Caco-2 (cell line): ENCODE results near the gene DCAF4. TPM values are rescaled to one million over a fixed set of nuclear protein-coding genes. Genes with fewer than 3 reads are reported as not detected.
"Not testable (repeated sequence)": the region's sequence is repeated elsewhere in the genome, so short reads cannot be mapped to it uniquely, and the experiment has no call there.

Experiments
- BruUV-seq: library from RNA; stranded (reverse); fragments of 400-500 nt; replicated peaks from 2 replicates; lab custom pipeline; 2021; lab: Mats Ljungman, UMichigan
- CTCF ChIA-PET: fragments of 300-600 bp; sonication (Branson Sonifier 250); formaldehyde crosslinking; loops from one replicate; lab custom pipeline; 2022; ENCODE audit warnings: antibody characterized with exemption; lab: Charles Lee
- POLR2A ChIA-PET: fragments of 300-600 bp; sonication (Branson Sonifier 250); formaldehyde crosslinking; loops from one replicate; lab custom pipeline; 2022; ENCODE audit warnings: antibody characterized with exemption; lab: Charles Lee
- DNase-seq, 2 experiments: peaks; one replicate each; pipeline versions ENCODE4 v3.0.0 to v3.0.0-alpha.2; 2020 to 2022
- H3K27me3 ChIP-seq: replicated peaks from 2 replicates; pipeline ENCODE4 v1.6.0; 2011; ENCODE audit warnings: low read length; ENCODE audit not compliant: control insufficient read depth, insufficient read depth
- H3K36me3 ChIP-seq: 2 replicates; pipeline ENCODE4 v1.5.1; 2011; ENCODE audit warnings: low read length; ENCODE audit not compliant: control insufficient read depth, insufficient read depth
- H3K4me1 ChIP-seq: fragments of 250-450 bp; sonication (Bioruptor Pico); 2 replicates; pipeline ENCODE4 v1.5.1; 2020; ENCODE audit warnings: mild to moderate bottlenecking
- H3K4me3 ChIP-seq: 2 replicates; pipeline ENCODE4 v1.5.1; 2011; ENCODE audit warnings: low read depth, mild to moderate bottlenecking, control low read depth, low read length
- H3K9me3 ChIP-seq: fragments of 250-450 bp; sonication (Bioruptor Pico); 2 replicates; pipeline ENCODE4 v1.5.1; 2020; ENCODE audit warnings: mild to moderate bottlenecking, moderate library complexity
- H3K27ac Mint-ChIP-seq: one replicate; pipeline ENCODE4 v1.8.0; 2022; ENCODE audit warnings: mixed read lengths; ENCODE audit not compliant: unreplicated experiment
- H3K27me3 Mint-ChIP-seq: one replicate; pipeline ENCODE4 v1.8.0; 2022; ENCODE audit warnings: mixed read lengths; ENCODE audit not compliant: insufficient read depth, unreplicated experiment
- H3K36me3 Mint-ChIP-seq: one replicate; pipeline ENCODE4 v1.8.0; 2022; ENCODE audit warnings: mild to moderate bottlenecking, mixed read lengths; ENCODE audit not compliant: insufficient read depth, unreplicated experiment
- H3K4me1 Mint-ChIP-seq: one replicate; pipeline ENCODE4 v1.8.0; 2022; ENCODE audit warnings: low read depth, mixed read lengths; ENCODE audit not compliant: unreplicated experiment
- H3K4me3 Mint-ChIP-seq: one replicate; pipeline ENCODE4 v1.8.0; 2022; ENCODE audit warnings: mild to moderate bottlenecking, moderate library complexity, mixed read lengths; ENCODE audit not compliant: unreplicated experiment
- H3K9me3 Mint-ChIP-seq: one replicate; pipeline ENCODE4 v1.8.0; 2022; ENCODE audit warnings: mixed read lengths; ENCODE audit not compliant: unreplicated experiment
- intact Hi-C: fragments of 100-400 bp; cut with micrococcal nuclease; formaldehyde crosslinking; loops from one replicate; pipeline ENCODE4 v1.10.0; 2022; ENCODE audit not compliant: unreplicated experiment
- total RNA-seq: library from RNA; stranded (reverse); gene quantifications from 2 replicates; pipeline ENCODE4 v1.2.3, GENCODE V29; 2022
- TF ChIP-seq, protein P1 (sequence below), 2 experiments: fragments of 200-600 bp in 1 of 2; IDR thresholded peaks; 1 replicate in 1 of 2; 2 replicates in 1 of 2; pipeline versions ENCODE4 v1.5.1 to v1.8.0; 2011 to 2022; ENCODE audit warnings: antibody characterized with exemption in 1 of 2, control low read depth in 1 of 2, inconsistent platforms in 1 of 2, low read depth in 1 of 2, low read length in 1 of 2, mild to moderate bottlenecking in 1 of 2, moderate library complexity in 1 of 2; ENCODE audit not compliant: insufficient read depth in 1 of 2, severe bottlenecking in 1 of 2, unreplicated experiment in 1 of 2

The DCAF4 gene
- total RNA-seq, 1 experiment from 2014 or later, result 21.1 TPM

DNA sequence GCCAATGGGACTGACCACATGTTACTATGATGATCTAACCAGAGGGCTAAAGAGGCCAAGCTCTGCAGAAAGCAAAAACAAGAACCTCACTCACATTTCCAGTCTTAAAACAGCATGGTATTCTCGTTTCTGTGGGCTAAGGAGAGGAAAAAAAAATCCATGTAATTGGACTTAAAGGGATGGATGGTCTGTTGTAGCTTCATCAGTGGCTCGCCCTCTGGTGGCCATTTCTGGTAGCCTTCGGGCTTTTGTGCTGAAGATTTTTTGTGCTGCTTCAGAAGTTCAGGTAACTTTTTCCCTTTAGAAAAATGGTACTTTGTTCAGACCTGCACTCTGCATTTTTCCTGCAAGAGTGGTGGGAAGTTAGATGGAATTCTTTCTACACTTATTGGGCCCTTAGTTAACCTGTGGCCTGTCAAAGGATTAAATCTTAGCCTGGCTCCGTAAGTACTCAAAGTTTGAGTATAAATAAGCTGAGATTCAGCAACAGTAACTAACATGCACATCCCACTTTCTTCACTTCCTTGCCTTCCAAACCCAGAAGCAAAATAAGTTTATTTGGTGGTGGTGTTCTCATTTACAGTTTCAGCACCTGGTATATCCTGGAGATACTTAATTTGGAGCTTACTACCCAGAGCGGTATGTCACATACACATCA is 22.3 kb downstream of the DCAF4 start:
- H3K4me1 ChIP-seq, result no peaks in the 10 kb centered on the region
- CTCF ChIA-PET, result interaction anchor here (0.7 to 2.3 kb wide), 8 partner anchors 9 to 434 kb away, joined by 3 to 34 read pairs (median 5); partner anchors contain the start of genes DPF3 and ZFYVE1
- H3K27ac Mint-ChIP-seq, result no peak overlapping the region
- H3K27me3 ChIP-seq, result no peaks in the 10 kb centered on the region
- H3K4me3 ChIP-seq, result no peak overlapping the region
- BruUV-seq, result no TSS peak
- H3K4me1 Mint-ChIP-seq, result no peaks in the 10 kb centered on the region
- no peaks in the 10 kb centered on the region for H3K27me3 Mint-ChIP-seq
- H3K4me3 Mint-ChIP-seq, result no peak overlapping the region
- TF ChIP-seq, protein P1, sequence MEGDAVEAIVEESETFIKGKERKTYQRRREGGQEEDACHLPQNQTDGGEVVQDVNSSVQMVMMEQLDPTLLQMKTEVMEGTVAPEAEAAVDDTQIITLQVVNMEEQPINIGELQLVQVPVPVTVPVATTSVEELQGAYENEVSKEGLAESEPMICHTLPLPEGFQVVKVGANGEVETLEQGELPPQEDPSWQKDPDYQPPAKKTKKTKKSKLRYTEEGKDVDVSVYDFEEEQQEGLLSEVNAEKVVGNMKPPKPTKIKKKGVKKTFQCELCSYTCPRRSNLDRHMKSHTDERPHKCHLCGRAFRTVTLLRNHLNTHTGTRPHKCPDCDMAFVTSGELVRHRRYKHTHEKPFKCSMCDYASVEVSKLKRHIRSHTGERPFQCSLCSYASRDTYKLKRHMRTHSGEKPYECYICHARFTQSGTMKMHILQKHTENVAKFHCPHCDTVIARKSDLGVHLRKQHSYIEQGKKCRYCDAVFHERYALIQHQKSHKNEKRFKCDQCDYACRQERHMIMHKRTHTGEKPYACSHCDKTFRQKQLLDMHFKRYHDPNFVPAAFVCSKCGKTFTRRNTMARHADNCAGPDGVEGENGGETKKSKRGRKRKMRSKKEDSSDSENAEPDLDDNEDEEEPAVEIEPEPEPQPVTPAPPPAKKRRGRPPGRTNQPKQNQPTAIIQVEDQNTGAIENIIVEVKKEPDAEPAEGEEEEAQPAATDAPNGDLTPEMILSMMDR (IDR thresholded peaks at IDR 0.05; ENCODE audit: insufficient read depth in 1 of 2, low read depth in 1 of 2, low read length in 1 of 2, severe bottlenecking in 1 of 2, unreplicated experiment in 1 of 2), result peak; percentile 86 to 90
- H3K36me3 Mint-ChIP-seq, result peaks cover 15% of the 10 kb centered on the region
- H3K9me3 Mint-ChIP-seq, result no peaks in the 10 kb centered on the region
- intact Hi-C loops, result loop anchor here (1.0 to 2.0 kb wide), 2 partner anchors 44 to 434 kb away; no protein-coding TSS in a partner anchor
- POLR2A ChIA-PET, result interaction anchor here (0.6 kb wide), 1 partner anchor 110 kb away, joined by 3 read pairs; the partner anchor contains the start of gene RBM25
- no peaks in the 10 kb centered on the region for H3K9me3 ChIP-seq
- no peaks in the 10 kb centered on the region for H3K36me3 ChIP-seq
- peak; percentile 57 to 73 for DNase-seq

DNA sequence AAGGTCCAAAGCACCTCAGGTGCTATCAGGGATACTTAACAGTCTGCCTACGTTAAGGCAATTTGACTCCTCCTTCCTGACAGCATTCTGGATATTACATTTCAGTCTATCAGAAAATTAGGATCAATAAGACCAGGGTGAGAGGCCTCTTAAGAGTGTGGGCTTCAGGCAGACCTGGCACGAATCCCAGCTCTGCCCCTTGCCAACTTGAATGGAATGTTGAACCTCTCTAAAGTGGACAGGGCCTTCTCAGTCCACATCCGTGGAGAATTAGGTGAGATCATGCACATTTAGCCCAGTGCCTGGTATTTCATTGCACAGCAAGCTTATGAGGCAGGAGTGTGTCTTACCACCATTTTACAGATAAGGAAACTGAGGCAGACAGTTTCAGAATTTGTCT is 25.9 kb downstream of the DCAF4 start:
- intact Hi-C loops, result no loop called here
- H3K27me3 Mint-ChIP-seq, result no peaks in the 10 kb centered on the region
- H3K4me3 ChIP-seq, result no peak overlapping the region
- no peak overlapping the region for H3K27ac Mint-ChIP-seq
- BruUV-seq, result no TSS peak
- H3K27me3 ChIP-seq, result no peaks in the 10 kb centered on the region
- H3K4me3 Mint-ChIP-seq, result no peak overlapping the region
- no peaks in the 10 kb centered on the region for H3K4me1 ChIP-seq
- TF ChIP-seq, protein P1 (IDR thresholded peaks at IDR 0.05; ENCODE audit: insufficient read depth in 1 of 2, low read depth in 1 of 2, low read length in 1 of 2, severe bottlenecking in 1 of 2, unreplicated experiment in 1 of 2), result no peak
- H3K36me3 ChIP-seq, result no peaks in the 10 kb centered on the region; the same call in 1 of the 2 replicates
- ChIA-PET CTCF (interaction anchor here (0.6 kb wide), 1 partner anchor 16 kb away, joined by 3 read pairs; no protein-coding TSS in a partner anchor), POLR2A (no interaction called here)
- no peak for DNase-seq
- H3K9me3 Mint-ChIP-seq, result no peaks in the 10 kb centered on the region
- H3K36me3 Mint-ChIP-seq, result peaks cover 24% of the 10 kb centered on the region
- H3K9me3 ChIP-seq, result no peaks in the 10 kb centered on the region
- H3K4me1 Mint-ChIP-seq, result no peaks in the 10 kb centered on the region

DNA sequence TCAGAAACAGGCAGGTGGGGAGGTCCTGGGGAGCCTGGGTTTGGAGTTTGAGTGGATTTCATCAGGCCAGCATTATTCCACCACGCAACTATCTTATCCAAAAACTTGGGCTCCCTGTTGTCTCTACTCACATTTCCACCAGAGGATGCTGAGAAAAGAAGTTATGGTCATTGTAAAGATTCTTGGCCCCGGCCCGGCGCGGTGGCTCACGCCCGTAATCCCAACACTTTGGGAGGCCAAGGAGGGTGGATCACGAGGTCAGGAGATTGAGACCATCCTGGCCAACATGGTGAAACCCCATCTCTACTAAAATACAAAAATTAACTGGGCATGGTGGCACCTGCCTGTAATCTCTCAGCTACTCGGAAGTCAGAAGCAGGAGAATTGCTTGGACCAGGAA is 30.5 kb downstream of the DCAF4 start:
- POLR2A ChIA-PET, H3K4me3 ChIP-seq, intact Hi-C loops, CTCF ChIA-PET, H3K27me3 ChIP-seq, H3K9me3 Mint-ChIP-seq, H3K27me3 Mint-ChIP-seq, H3K36me3 ChIP-seq, H3K4me3 Mint-ChIP-seq, H3K9me3 ChIP-seq, H3K27ac Mint-ChIP-seq, H3K4me1 Mint-ChIP-seq, DNase-seq, H3K4me1 ChIP-seq, BruUV-seq: not testable (repeated sequence)
- peaks cover 25% of the 10 kb centered on the region for H3K36me3 Mint-ChIP-seq
